Neural cell (in vitro differentiated cells): ENCODE measurements around the gene LGALSL.

Experiments
- CTCF ChIP-seq: fragments of 450-650 bp; IDR thresholded peaks from 2 replicates; pipeline ENCODE4 v1.5.1; 2014; ENCODE audit warnings: antibody characterized with exemption, mild to moderate bottlenecking, moderate library complexity; ENCODE audit not compliant: poor library complexity, severe bottlenecking
- EP300 ChIP-seq: fragments of 450-650 bp; conservative IDR thresholded peaks from 2 replicates; pipeline ENCODE4 v1.6.1; 2014; ENCODE audit warnings: antibody characterized with exemption, mild to moderate bottlenecking, moderate library complexity; ENCODE audit not compliant: poor library complexity, severe bottlenecking
- EZH2 ChIP-seq: fragments of 200-600, 300-800 bp; shearing (Covaris generic), sonication (generic); IDR thresholded peaks from 2 replicates; pipeline ENCODE4 v1.6.1; 2014; ENCODE audit warnings: antibody characterized with exemption, low read length, borderline replicate concordance, mild to moderate bottlenecking; ENCODE audit not compliant: insufficient read depth, poor library complexity, severe bottlenecking
- MXI1 ChIP-seq: fragments of 450-650 bp; conservative IDR thresholded peaks from 2 replicates; pipeline ENCODE4 v1.6.1; 2014; ENCODE audit warnings: antibody characterized with exemption, mild to moderate bottlenecking; ENCODE audit not compliant: poor library complexity, severe bottlenecking
- POLR2AphosphoS5 ChIP-seq: IDR thresholded peaks from 2 replicates; pipeline ENCODE4 v1.6.1; 2012
- RAD21 ChIP-seq: fragments of 450-650 bp; conservative IDR thresholded peaks from 2 replicates; pipeline ENCODE4 v1.6.1; 2014; ENCODE audit warnings: antibody characterized with exemption, mild to moderate bottlenecking, moderate library complexity
- REST ChIP-seq: IDR thresholded peaks from 2 replicates; pipeline ENCODE4 v1.6.1; 2012; ENCODE audit warnings: borderline replicate concordance
- SMC3 ChIP-seq: fragments of 450-650 bp; conservative IDR thresholded peaks from 2 replicates; pipeline ENCODE4 v1.6.1; 2014; ENCODE audit warnings: antibody characterized with exemption, mild to moderate bottlenecking, moderate library complexity; ENCODE audit not compliant: poor library complexity
- TAF1 ChIP-seq: IDR thresholded peaks from 2 replicates; pipeline ENCODE4 v1.6.1; 2012; ENCODE audit warnings: low read depth

- no peak for TF ChIP-seq POLR2AphosphoS5
- TF ChIP-seq CTCF, result peak; percentile 50
- no peak for TF ChIP-seq EZH2
- no peak for TF ChIP-seq REST
- no peak for TF ChIP-seq MXI1
- TF ChIP-seq RAD21, result peak; percentile 24
- no peak for TF ChIP-seq EP300
- TF ChIP-seq TAF1, result no peak
- no peak for TF ChIP-seq SMC3
These were observed 34.4 kb downstream of the LGALSL start for GRCh38 chr2:64488050-64488974.
